Neural progenitor cell (in vitro differentiated cells): ENCODE results near the gene SEMA5B. TPM values are rescaled to one million over a fixed set of nuclear protein-coding genes. Genes with fewer than 3 reads are reported as not detected.

Experiments used
- DNase-seq: peaks from one replicate; pipeline ENCODE4 v3.0.0-alpha.2; 2016; ENCODE audit warnings: low spot score
- H2AFZ ChIP-seq: fragments of 200-600 bp; sonication (generic); replicated peaks from 2 replicates; pipeline ENCODE4 v1.6.1; 2016; ENCODE audit warnings: antibody characterized with exemption
- H3F3A ChIP-seq: fragments of 200-600 bp; sonication (generic); 2 replicates; pipeline ENCODE4 v1.6.1; 2016; ENCODE audit warnings: antibody characterized with exemption, low read depth
- H3K27ac ChIP-seq: fragments of 200-600 bp; sonication (generic); 2 replicates; pipeline ENCODE4 v1.5.1; 2016; ENCODE audit warnings: mild to moderate bottlenecking
- H3K27me3 ChIP-seq: fragments of 200-600 bp; sonication (generic); 2 replicates; pipeline ENCODE4 v1.6.1; 2016; ENCODE audit warnings: mild to moderate bottlenecking, moderate library complexity
- H3K36me3 ChIP-seq: fragments of 200-600 bp; sonication (generic); 2 replicates; pipeline ENCODE4 v1.5.1; 2016
- H3K4me1 ChIP-seq: fragments of 200-600 bp; sonication (generic); 2 replicates; pipeline ENCODE4 v1.6.1; 2016; ENCODE audit warnings: mixed run types
- H3K4me2 ChIP-seq: fragments of 200-600 bp; sonication (generic); 2 replicates; pipeline ENCODE4 v1.6.1; 2016
- H3K4me3 ChIP-seq: fragments of 200-600 bp; sonication (generic); 2 replicates; pipeline ENCODE4 v1.5.1; 2016
- H3K79me2 ChIP-seq: fragments of 200-600 bp; sonication (generic); 2 replicates; pipeline ENCODE4 v1.6.1; 2016; ENCODE audit warnings: low read depth
- H3K9ac ChIP-seq: fragments of 200-600 bp; sonication (generic); 2 replicates; pipeline ENCODE4 v1.6.1; 2016
- H3K9me3 ChIP-seq: fragments of 200-600 bp; sonication (generic); 2 replicates; pipeline ENCODE4 v1.5.1; 2016; ENCODE audit warnings: low read depth
- H4K20me1 ChIP-seq: fragments of 200-600 bp; sonication (generic); 2 replicates; pipeline ENCODE4 v1.6.1; 2016; ENCODE audit warnings: low read depth
- H3K27ac Mint-ChIP-seq: 3 replicates; pipeline ENCODE4 v1.8.0; 2021; ENCODE audit warnings: mixed read lengths
- H3K27me3 Mint-ChIP-seq: 2 replicates; pipeline ENCODE4 v1.8.0; 2022; ENCODE audit warnings: low read depth, mild to moderate bottlenecking, inconsistent platforms, moderate library complexity, mixed read lengths; ENCODE audit not compliant: insufficient read depth
- H3K36me3 Mint-ChIP-seq: 3 replicates; pipeline ENCODE4 v1.8.0; 2021; ENCODE audit warnings: mixed read lengths
- H3K4me1 Mint-ChIP-seq: 3 replicates; pipeline ENCODE4 v1.8.0; 2021; ENCODE audit warnings: mixed read lengths
- H3K4me3 Mint-ChIP-seq: 3 replicates; pipeline ENCODE4 v1.8.0; 2021; ENCODE audit warnings: mild to moderate bottlenecking, moderate library complexity, mixed read lengths
- H3K9me3 Mint-ChIP-seq: 3 replicates; pipeline ENCODE4 v1.8.0; 2020; ENCODE audit warnings: mixed read lengths
- CTCF ChIP-seq: fragments of 200-600 bp; sonication (generic); IDR thresholded peaks from 2 replicates; pipeline ENCODE4 v1.5.1; 2017; ENCODE audit warnings: antibody characterized with exemption, mild to moderate bottlenecking
- EZH2 ChIP-seq: fragments of 200-600 bp; sonication (generic); IDR thresholded peaks from 2 replicates; pipeline ENCODE4 v1.6.1; 2017; ENCODE audit warnings: antibody characterized with exemption, mild to moderate bottlenecking, moderate library complexity
- EZH2phosphoT487 ChIP-seq: fragments of 200-600 bp; sonication (generic); IDR thresholded peaks from 2 replicates; pipeline ENCODE4 v1.6.1; 2017; ENCODE audit warnings: antibody characterized with exemption
- total RNA-seq: library from RNA; depleted of rRNA; stranded (reverse); fragments of >200 nt; gene quantifications from 2 replicates; pipeline ENCODE4 v1.2.3, GENCODE V29; 2015; ENCODE audit warnings: low replicate concordance

SEMA5B gene
- total RNA-seq, 1 donor from 2014 or later = 10.1 TPM

GRCh38 chr3:123015596-123015995 is 12.0 kb downstream of the SEMA5B start:
- Mint-ChIP-seq H3K27me3 (peaks cover 4% of the 10 kb centered on the region), H3K4me1 (peaks cover 13% of the 10 kb centered on the region), H3K36me3 (peaks cover 32% of the 10 kb centered on the region), H3K4me3 (no peak overlapping the region), H3K27ac (no peak overlapping the region), H3K9me3 (no peaks in the 10 kb centered on the region)
- Histone ChIP-seq H3K4me2 (no peak overlapping the region), H3K27me3 (no peaks in the 10 kb centered on the region), H3K9me3 (no peaks in the 10 kb centered on the region), H2AFZ (no peak overlapping the region), H3K9ac (no peak overlapping the region), H3K36me3 (no peaks in the 10 kb centered on the region), H4K20me1 (peaks cover 6% of the 10 kb centered on the region), H3K4me1 (peaks cover 5% of the 10 kb centered on the region), H3K27ac (no peak overlapping the region), H3K4me3 (no peak overlapping the region), H3K79me2 (peaks cover 7% of the 10 kb centered on the region), H3F3A (peaks cover 3% of the 10 kb centered on the region)
- TF ChIP-seq CTCF (peak; percentile 8), EZH2 (no peak)
- no peak for DNase-seq

GRCh38 chr3:123013876-123014275 is 13.7 kb downstream of the SEMA5B start:
- Histone ChIP-seq H3K4me3 (no peak overlapping the region), H3K9me3 (no peaks in the 10 kb centered on the region), H3K9ac (no peak overlapping the region), H3K4me1 (peaks cover 4% of the 10 kb centered on the region), H3F3A (no peaks in the 10 kb centered on the region), H3K27me3 (no peaks in the 10 kb centered on the region), H3K27ac (no peak overlapping the region), H4K20me1 (peaks cover 6% of the 10 kb centered on the region), H3K4me2 (no peak overlapping the region), H2AFZ (no peak overlapping the region), H3K36me3 (no peaks in the 10 kb centered on the region), H3K79me2 (no peaks in the 10 kb centered on the region)
- Mint-ChIP-seq H3K4me1 (peaks cover 23% of the 10 kb centered on the region), H3K27ac (peak overlapping the region; percentile 78), H3K9me3 (no peaks in the 10 kb centered on the region), H3K36me3 (peaks cover 23% of the 10 kb centered on the region), H3K4me3 (no peak overlapping the region), H3K27me3 (peaks cover 4% of the 10 kb centered on the region)
- no peak for DNase-seq
- TF ChIP-seq EZH2 (no peak), CTCF (no peak), EZH2phosphoT487 (no peak)

GRCh38 chr3:123012652-123013051 is 14.9 kb downstream of the SEMA5B start:
- Mint-ChIP-seq H3K36me3 (peaks cover 19% of the 10 kb centered on the region), H3K4me3 (no peak overlapping the region), H3K4me1 (peaks cover 31% of the 10 kb centered on the region), H3K27me3 (peaks cover 6% of the 10 kb centered on the region), H3K27ac (no peak overlapping the region), H3K9me3 (no peaks in the 10 kb centered on the region)
- Histone ChIP-seq H3K79me2 (no peaks in the 10 kb centered on the region), H3K9me3 (no peaks in the 10 kb centered on the region), H3K9ac (no peak overlapping the region), H4K20me1 (peaks cover 6% of the 10 kb centered on the region), H3K4me3 (no peak overlapping the region), H3K4me2 (no peak overlapping the region), H3K27me3 (no peaks in the 10 kb centered on the region), H3K36me3 (no peaks in the 10 kb centered on the region), H2AFZ (no peak overlapping the region), H3F3A (no peaks in the 10 kb centered on the region), H3K27ac (no peak overlapping the region), H3K4me1 (peaks cover 4% of the 10 kb centered on the region)
- no peak for DNase-seq
- TF ChIP-seq EZH2 (no peak), EZH2phosphoT487 (no peak), CTCF (no peak)
